Activated CD4-positive, alpha-beta memory T cell treated with anti-CD3 and anti-CD28 coated beads, Interleukin-2, amount 10 ng/mL, durations not matched to agents 7 days and 5 days (primary cell): Measurements from ENCODE around the gene FBXO17. TPM values are rescaled to one million over a fixed set of nuclear protein-coding genes. Genes with fewer than 3 reads are reported as not detected.
"Not testable (repeated sequence)": the region's sequence is repeated elsewhere in the genome, so short reads cannot be mapped to it uniquely, and the experiment has no call there.

ENCODE experiments used
- CTCF ChIA-PET: fragments of 350-600 bp; sonication (Branson Sonifier 250); formaldehyde crosslinking; loops from one replicate; lab custom pipeline; 2021; ENCODE audit warnings: antibody characterized with exemption, inconsistent platforms; lab: Charles Lee
- POLR2A ChIA-PET: fragments of 350-600 bp; sonication (Branson Sonifier 250); formaldehyde crosslinking; loops from one replicate; lab custom pipeline; 2021; ENCODE audit warnings: antibody characterized with exemption; lab: Charles Lee
- DNase-seq: peaks from one replicate; pipeline ENCODE4 v3.0.0-alpha.2; 2020
- H3K27ac Mint-ChIP-seq: one replicate; pipeline ENCODE4 v1.8.0; 2021; ENCODE audit warnings: mild to moderate bottlenecking, mixed read lengths
- H3K27me3 Mint-ChIP-seq: one replicate; pipeline ENCODE4 v1.8.0; 2021; ENCODE audit warnings: mixed read lengths
- H3K36me3 Mint-ChIP-seq: one replicate; pipeline ENCODE4 v1.8.0; 2021; ENCODE audit warnings: low read depth, mixed read lengths
- H3K4me1 Mint-ChIP-seq: one replicate; pipeline ENCODE4 v1.8.0; 2021; ENCODE audit warnings: mixed read lengths
- H3K4me3 Mint-ChIP-seq: one replicate; pipeline ENCODE4 v1.8.0; 2021; ENCODE audit warnings: mild to moderate bottlenecking, mixed read lengths
- H3K9me3 Mint-ChIP-seq: one replicate; pipeline ENCODE4 v1.8.0; 2021; ENCODE audit warnings: mixed read lengths
- total RNA-seq, 2 experiments: library from RNA; stranded (reverse); gene quantifications; one replicate each; pipeline ENCODE4 v1.2.3, GENCODE V29; 2021

Gene FBXO17
- total RNA-seq, 2 experiments from 2014 or later: 0.20 TPM; not detected in 1

DNA sequence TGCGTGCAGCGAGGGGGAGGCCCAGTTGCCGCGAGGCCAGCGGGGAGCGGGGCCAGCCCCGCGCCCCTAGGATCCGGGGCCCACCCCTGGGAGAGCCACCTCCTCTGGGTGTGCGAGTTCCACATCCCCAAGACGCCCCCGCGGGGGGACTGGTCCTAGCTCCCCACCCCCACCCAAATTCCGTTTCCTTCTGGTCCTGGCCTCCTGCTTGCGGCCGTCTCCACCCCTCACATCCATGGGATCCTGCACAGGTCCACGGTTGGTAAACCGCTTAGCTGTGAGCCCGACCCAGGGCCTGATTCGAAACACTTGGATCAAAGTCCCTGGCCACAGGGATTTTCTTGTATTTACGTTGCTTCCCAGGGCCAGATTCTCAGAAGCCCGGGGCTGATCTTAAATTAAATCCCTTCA is 324 bp upstream of the FBXO17 start:
- Mint-ChIP-seq H3K9me3 (peaks cover 8% of the 10 kb centered on the region), H3K4me3 (no peak overlapping the region), H3K4me1 (peaks cover 29% of the 10 kb centered on the region), H3K36me3 (peaks cover 7% of the 10 kb centered on the region), H3K27ac (no peak overlapping the region), H3K27me3 (peaks cover 25% of the 10 kb centered on the region)
- POLR2A ChIA-PET: no interaction called here
- CTCF ChIA-PET: no interaction called here
- DNase-seq: no peak

DNA sequence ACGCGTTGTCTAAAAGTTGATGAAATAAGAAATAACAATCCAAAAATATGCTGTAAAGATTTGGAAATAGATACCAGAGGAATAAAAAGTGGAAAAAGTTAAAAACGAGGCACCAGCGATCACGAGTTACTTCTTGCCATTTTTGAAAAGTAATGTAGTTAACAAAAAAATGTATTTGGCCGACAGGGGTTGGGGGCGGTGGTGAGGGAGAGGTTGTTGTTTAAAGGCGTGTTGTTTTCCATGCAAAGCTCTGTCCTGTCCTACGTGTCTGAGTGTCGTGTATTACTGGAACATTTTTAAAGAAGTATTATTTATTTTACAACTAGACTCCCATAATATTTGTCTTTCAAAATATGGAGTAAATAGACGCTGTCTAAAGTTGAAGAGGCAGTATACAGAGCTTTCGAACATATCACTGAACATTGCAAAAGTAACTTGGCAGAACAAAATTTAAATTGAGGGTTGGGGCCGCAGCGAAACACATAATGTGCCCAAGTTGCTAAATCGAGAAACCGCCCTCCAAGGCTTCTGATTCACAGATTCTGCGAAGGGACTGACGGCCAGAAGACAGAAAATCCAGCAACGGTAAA is 823 bp downstream of the FBXO17 start:
- H3K4me3 Mint-ChIP-seq: no peak overlapping the region
- peaks cover 28% of the 10 kb centered on the region for H3K27me3 Mint-ChIP-seq
- DNase-seq: no peak
- no peak overlapping the region for H3K27ac Mint-ChIP-seq
- peaks cover 29% of the 10 kb centered on the region for H3K4me1 Mint-ChIP-seq
- peaks cover 3% of the 10 kb centered on the region for H3K36me3 Mint-ChIP-seq
- ChIA-PET POLR2A (no interaction called here), CTCF (no interaction called here)
- H3K9me3 Mint-ChIP-seq: peaks cover under 1% of the 10 kb centered on the region

DNA sequence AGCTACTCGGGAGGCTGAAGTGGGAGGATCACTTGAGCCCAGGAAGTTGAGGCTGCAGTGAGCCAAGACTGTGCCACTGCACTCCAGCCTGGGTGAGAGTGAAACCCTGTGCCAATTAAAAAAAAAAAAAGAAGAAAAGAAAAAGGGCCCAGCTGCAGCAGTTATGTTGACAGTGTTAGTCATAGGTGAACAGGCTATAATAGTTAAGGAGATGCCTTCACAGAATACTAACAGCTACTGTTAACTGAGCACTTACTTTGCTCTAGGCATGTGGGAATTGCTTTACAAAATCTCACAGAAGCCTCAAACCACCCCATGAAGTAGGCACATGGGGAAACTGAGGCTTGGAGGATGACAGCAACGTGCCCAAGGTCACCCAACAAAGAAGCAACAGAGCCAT is 3.9 kb downstream of the FBXO17 start:
- H3K4me1 Mint-ChIP-seq: peaks cover 11% of the 10 kb centered on the region
- CTCF ChIA-PET: interaction anchor here (1.9 kb wide), 1 partner anchor 10 kb away, joined by 4 read pairs; no protein-coding TSS in a partner anchor

DNA sequence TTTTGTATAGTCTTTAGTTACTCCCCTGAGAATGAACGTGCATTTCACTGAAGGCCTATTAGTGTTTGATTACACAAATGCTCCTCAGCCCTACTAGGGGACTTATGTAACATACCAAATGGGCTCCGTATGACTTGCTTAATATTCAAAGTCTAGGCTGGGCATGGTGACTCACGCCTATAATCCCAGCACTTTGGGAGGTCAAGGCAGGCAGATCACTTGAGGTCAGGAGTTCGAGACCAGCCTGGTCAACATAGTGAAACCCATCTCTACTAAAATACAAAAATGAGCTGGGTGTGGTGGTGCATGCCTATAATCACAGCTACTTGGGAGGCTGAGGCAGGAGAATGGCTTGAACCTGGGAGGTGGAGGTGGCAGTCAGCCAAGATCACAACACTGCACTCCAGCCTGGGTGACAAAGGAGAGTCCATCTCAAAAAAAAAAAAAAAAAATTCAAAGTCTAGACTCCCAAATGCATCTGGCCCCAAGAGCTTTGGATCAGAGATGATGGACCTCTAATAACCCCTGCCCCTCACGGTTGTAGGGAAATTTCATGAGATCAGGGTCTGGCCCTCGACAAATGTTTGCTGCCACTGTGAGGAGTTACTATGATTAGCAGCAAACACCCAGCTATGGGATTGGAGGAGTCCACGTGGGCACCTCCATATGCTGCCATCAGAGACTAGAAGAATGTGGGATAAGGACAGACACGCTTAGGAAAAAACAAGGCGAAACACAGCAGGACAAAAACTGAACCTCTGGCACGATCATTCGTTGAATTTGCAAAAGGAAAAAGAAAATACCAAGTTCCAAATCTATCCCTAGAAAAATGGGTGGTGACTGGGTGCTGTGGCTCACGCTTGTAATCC is 4.6 kb downstream of the FBXO17 start:
- Mint-ChIP-seq H3K27ac (no peak overlapping the region), H3K9me3 (no peaks in the 10 kb centered on the region), H3K4me3 (no peak overlapping the region), H3K27me3 (peaks cover 22% of the 10 kb centered on the region), H3K4me1 (peaks cover 5% of the 10 kb centered on the region), H3K36me3 (peaks cover 3% of the 10 kb centered on the region)
- POLR2A ChIA-PET: no interaction called here
- CTCF ChIA-PET: interaction anchor here (1.9 kb wide), 1 partner anchor 9 kb away, joined by 4 read pairs; no protein-coding TSS in a partner anchor
- DNase-seq: no peak

More for the DNA sequence above, 3.9 kb downstream of the FBXO17 start:
- Mint-ChIP-seq H3K9me3 (no peaks in the 10 kb centered on the region), H3K27ac (no peak overlapping the region), H3K27me3 (peaks cover 29% of the 10 kb centered on the region), H3K36me3 (peaks cover 3% of the 10 kb centered on the region), H3K4me3 (no peak overlapping the region)
- POLR2A ChIA-PET: no interaction called here
- no peak for DNase-seq

DNA sequence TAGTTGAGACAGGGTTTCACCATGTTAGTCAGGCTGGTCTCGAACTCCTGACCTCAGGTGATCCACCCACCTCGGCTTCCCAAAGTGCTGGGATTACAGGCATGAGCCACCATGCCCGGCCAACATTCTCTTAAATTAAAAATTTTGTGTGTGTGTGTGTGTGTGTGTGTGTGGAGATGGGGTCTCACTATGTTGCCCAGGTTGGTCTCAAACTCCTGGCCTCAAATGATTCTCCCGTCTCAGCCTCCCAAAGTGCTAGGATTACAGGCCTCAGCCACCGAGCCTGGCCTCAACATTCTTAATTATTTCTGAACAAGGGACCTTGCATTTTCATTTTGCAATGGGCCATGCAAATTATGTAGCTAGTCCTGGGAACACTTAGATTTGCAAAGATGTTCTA is 9.4 kb downstream of the FBXO17 start:
- H3K27me3 Mint-ChIP-seq: peaks cover 12% of the 10 kb centered on the region
- DNase-seq, H3K36me3 Mint-ChIP-seq, H3K9me3 Mint-ChIP-seq, H3K4me1 Mint-ChIP-seq, POLR2A ChIA-PET, CTCF ChIA-PET, H3K27ac Mint-ChIP-seq, H3K4me3 Mint-ChIP-seq: not testable (repeated sequence)

DNA sequence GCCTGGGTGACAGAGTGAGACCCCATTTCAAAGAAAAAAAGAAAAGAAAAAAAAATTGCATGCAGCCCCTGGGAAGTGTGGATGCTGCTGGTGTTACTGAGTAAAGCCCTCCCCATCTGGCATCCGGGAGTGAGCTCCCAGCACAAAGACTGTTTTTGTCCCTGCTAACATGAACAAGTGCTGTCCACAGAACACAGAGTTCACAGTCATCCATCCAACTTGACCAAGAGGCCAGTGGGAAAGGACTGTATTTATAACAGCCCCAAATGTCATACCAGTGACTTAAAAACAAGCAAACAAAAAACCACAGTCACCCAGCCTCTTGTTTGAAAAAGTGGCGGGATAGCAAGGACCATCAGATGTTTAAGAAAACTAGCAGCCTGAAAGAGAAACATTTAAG is 10.8 kb downstream of the FBXO17 start:
- H3K27me3 Mint-ChIP-seq: peaks cover 7% of the 10 kb centered on the region
- ChIA-PET CTCF (no interaction called here), POLR2A (no interaction called here)
- no peaks in the 10 kb centered on the region for H3K36me3 Mint-ChIP-seq
- no peaks in the 10 kb centered on the region for H3K9me3 Mint-ChIP-seq
- H3K4me1 Mint-ChIP-seq: no peaks in the 10 kb centered on the region
- no peak overlapping the region for H3K4me3 Mint-ChIP-seq
- no peak for DNase-seq
- H3K27ac Mint-ChIP-seq: no peak overlapping the region

DNA sequence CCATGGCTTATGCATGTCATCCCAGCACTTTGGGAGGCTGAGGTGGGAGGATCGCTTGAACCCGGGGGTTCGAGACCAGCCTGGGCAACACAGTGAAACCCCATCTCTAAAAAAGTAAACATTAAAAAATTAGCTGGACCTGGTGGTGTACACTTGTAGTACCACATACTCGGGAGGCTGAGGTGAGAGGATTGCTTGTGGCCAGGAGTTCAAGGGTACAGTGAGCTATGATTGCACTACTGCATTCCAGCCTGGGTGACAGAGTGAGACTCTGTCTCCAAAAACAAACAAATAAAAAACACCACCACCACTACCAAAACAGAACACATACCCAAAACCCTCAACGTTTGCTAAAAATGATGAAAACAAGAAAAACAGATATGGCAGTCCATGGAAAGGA is 15.9 kb downstream of the FBXO17 start:
- POLR2A ChIA-PET: no interaction called here
- Mint-ChIP-seq H3K4me1 (no peaks in the 10 kb centered on the region), H3K4me3 (no peak overlapping the region), H3K27ac (no peak overlapping the region), H3K36me3 (no peaks in the 10 kb centered on the region), H3K27me3 (peaks cover 2% of the 10 kb centered on the region), H3K9me3 (no peaks in the 10 kb centered on the region)
- no peak for DNase-seq
- CTCF ChIA-PET: interaction anchor here (1.0 to 1.1 kb wide), 3 partner anchors 15 to 92 kb away, joined by 3 to 5 read pairs (median 5); partner anchors contain the start of genes MRPS12 and SARS2

DNA sequence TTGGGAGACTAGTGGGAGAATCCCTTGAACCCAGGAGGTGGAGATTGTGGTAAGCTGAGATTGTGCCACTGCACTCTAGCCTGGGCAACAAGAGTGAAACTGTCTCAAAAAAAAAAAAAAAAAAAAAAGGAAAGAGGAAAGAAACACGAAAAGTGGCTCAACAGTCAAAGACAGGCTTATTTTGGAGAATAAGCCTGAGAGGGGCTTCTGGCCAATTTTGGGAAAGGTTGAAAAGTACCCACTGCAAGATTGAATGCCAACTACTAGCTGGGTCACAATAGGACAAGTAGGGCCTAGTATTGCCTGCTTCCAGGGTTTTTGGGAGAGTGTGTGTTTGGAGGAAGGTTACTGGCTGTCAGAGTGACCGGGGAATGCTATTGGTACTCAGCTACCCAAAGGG is 17.2 kb downstream of the FBXO17 start:
- DNase-seq: no peak
- H3K27me3 Mint-ChIP-seq: peaks cover 5% of the 10 kb centered on the region
- CTCF ChIA-PET: no interaction called here
- no peaks in the 10 kb centered on the region for H3K36me3 Mint-ChIP-seq
- no peaks in the 10 kb centered on the region for H3K4me1 Mint-ChIP-seq
- H3K4me3 Mint-ChIP-seq: no peak overlapping the region
- no peak overlapping the region for H3K27ac Mint-ChIP-seq
- POLR2A ChIA-PET: no interaction called here
- no peaks in the 10 kb centered on the region for H3K9me3 Mint-ChIP-seq

DNA sequence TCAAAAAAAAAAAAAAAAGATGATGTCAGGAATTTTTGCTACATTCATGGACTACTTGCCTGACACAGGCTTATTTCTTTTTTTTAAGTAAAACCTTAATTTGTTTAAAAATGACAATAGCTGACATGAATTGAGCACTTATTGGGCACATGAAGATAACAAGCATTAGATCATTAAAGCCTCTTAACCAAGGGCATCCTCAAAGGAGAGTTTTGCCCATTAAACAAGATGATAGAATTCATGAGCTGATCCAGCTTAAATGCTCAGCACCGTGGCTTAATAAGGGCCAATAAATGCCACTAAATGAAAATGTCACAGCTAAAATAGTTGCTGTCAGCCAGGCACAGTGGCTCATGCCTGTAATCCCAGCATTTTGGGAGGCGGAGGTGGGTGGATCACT is 19.3 kb downstream of the FBXO17 start:
- ChIA-PET POLR2A (interaction anchor here (0.5 kb wide), 1 partner anchor 333 kb away, joined by 3 read pairs; no protein-coding TSS in a partner anchor), CTCF (interaction anchor here (0.7 to 1.5 kb wide), 4 partner anchors 12 to 26 kb away, joined by 3 to 4 read pairs (median 4); no protein-coding TSS in a partner anchor)
- no peak overlapping the region for H3K4me3 Mint-ChIP-seq
- H3K27ac Mint-ChIP-seq: no peak overlapping the region
- H3K27me3 Mint-ChIP-seq: peaks cover 12% of the 10 kb centered on the region
- H3K4me1 Mint-ChIP-seq: peaks cover 6% of the 10 kb centered on the region
- no peak for DNase-seq
- H3K36me3 Mint-ChIP-seq: no peaks in the 10 kb centered on the region
- no peaks in the 10 kb centered on the region for H3K9me3 Mint-ChIP-seq

DNA sequence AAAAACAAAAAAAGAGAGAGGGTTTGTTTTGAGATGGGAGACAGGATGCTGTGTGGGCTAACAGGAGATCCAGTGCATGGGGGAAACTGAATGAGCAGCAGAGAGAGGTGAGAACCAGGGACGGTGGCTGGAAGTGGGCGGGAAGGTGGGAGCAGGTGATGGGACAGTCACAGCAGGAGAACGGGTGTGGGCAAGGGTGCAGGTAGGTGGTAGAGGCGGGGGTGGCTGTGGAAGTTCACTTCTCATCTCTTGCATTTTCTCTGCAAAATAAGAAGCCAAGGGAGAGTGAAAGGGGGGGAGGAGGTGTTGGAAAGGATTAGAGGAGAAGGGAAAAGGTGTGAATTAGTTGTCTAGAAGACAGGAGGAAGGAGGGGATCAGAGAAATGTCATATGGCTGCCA is 21.9 kb downstream of the FBXO17 start:
- ChIA-PET POLR2A (no interaction called here), CTCF (interaction anchor here (1.1 to 1.8 kb wide), 3 partner anchors 8 to 23 kb away, joined by 3 to 11 read pairs (median 8); partner anchors contain the start of genes MRPS12 and SARS2)
- H3K27me3 Mint-ChIP-seq: peaks cover 25% of the 10 kb centered on the region
- H3K4me1 Mint-ChIP-seq: peaks cover 15% of the 10 kb centered on the region
- no peaks in the 10 kb centered on the region for H3K36me3 Mint-ChIP-seq
- no peak overlapping the region for H3K27ac Mint-ChIP-seq
- no peak overlapping the region for H3K4me3 Mint-ChIP-seq
- no peaks in the 10 kb centered on the region for H3K9me3 Mint-ChIP-seq
- DNase-seq: no peak

DNA sequence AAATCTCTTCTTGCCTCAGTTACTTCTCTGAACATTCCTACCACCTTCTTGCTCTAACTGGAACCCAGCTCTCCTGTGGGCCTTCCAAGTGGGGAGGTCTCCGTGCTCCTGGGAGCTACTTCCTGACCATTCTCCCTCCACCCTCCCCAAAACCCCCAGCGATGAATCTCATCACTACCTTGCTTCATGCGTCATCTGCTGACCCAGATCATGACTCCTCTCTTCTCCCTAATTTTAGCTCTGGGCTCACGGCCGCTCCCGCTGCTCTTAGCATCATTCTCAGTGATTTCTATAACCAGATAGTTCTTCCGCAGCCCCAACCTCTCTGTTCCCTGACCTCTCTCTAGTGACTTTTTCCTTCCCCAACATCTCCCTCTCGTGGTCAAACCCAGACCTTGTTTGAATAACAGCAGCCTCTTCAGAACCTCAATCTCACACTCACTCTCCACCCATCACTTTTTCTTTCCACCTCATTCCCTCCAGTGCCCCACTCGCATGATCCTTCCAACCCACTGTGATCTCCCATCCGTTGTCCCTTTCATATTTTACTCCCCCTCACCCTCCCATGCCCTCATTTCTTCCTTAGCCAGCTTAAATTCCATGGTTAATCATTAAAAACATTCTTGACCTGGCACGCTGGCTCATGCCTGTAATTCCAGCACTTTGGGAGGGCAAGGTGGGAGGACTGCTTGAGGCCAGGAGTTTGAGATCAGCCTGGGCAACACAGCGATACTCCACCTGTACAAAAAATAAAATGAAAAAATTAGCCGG is 23.0 kb downstream of the FBXO17 start:
- H3K27me3 Mint-ChIP-seq: peaks cover 27% of the 10 kb centered on the region
- no peak overlapping the region for H3K4me3 Mint-ChIP-seq
- peak; percentile 52 for DNase-seq
- ChIA-PET POLR2A (interaction anchor here (0.8 to 1.0 kb wide), 2 partner anchors 12 to 179 kb away, joined by 3 read pairs; no protein-coding TSS in a partner anchor), CTCF (interaction anchor here (0.9 to 1.8 kb wide), 4 partner anchors 9 to 550 kb away, joined by 3 to 11 read pairs (median 9); partner anchors contain the start of genes FAM98C, MRPS12 and SARS2)
- no peaks in the 10 kb centered on the region for H3K9me3 Mint-ChIP-seq
- H3K36me3 Mint-ChIP-seq: no peaks in the 10 kb centered on the region
- no peak overlapping the region for H3K27ac Mint-ChIP-seq
- H3K4me1 Mint-ChIP-seq: peaks cover 15% of the 10 kb centered on the region

DNA sequence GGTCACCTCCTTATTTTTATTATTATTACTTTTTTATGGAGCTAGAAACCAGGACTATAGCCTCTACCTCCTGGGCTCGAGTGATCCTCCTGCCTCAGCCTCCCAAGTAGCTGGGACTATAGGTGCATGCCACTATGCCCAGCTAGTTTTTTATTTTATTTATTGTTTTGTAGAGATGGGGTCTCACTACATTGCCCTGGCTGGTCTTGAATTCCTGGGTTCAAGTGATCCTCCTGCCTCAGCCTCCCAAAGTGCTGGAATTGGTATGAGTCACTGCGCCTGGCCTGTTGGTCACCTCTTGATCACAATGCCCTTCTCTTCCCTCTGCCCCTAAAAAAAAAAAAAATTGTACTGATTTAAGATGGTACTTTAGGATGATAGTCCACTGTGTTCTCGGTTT is 24.4 kb downstream of the FBXO17 start:
- no peaks in the 10 kb centered on the region for H3K9me3 Mint-ChIP-seq
- no peaks in the 10 kb centered on the region for H3K36me3 Mint-ChIP-seq
- H3K27ac Mint-ChIP-seq: no peak overlapping the region
- ChIA-PET CTCF (interaction anchor here (0.6 kb wide), 1 partner anchor 11 kb away, joined by 5 read pairs; no protein-coding TSS in a partner anchor), POLR2A (no interaction called here)
- H3K4me1 Mint-ChIP-seq: peaks cover 15% of the 10 kb centered on the region
- no peak for DNase-seq
- no peak overlapping the region for H3K4me3 Mint-ChIP-seq
- peaks cover 27% of the 10 kb centered on the region for H3K27me3 Mint-ChIP-seq
